ENCODE data around the gene RIT1.
"Not testable (repeated sequence)": the region's sequence is repeated elsewhere in the genome, so short reads cannot be mapped to it uniquely, and the experiment has no call there.

The RIT1 gene

GRCh38 chr1:155910621-155911121 is 478 bp downstream of the RIT1 start:
- H3K4me3 ChIP-seq (ENCODE audit: control insufficient read depth, low read depth, low read length): peak overlapping the region; percentile 81
- peak; percentile 37 for DNase-seq (ENCODE audit: low read depth)
- no peak for TF ChIP-seq CTCF (conservative IDR thresholded peaks at IDR 0.05; ENCODE audit: control insufficient read depth, insufficient read depth, low read depth, low read length)

GRCh38 chr1:155909894-155910293 is 1.3 kb downstream of the RIT1 start:
- TF ChIP-seq CTCF (conservative IDR thresholded peaks at IDR 0.05; ENCODE audit: control insufficient read depth, insufficient read depth, low read depth, low read length): no peak
- DNase-seq (ENCODE audit: low read depth): peak; percentile 37
- H3K4me3 ChIP-seq (ENCODE audit: control insufficient read depth, low read depth, low read length): no peak overlapping the region

- no peak for DNase-seq (ENCODE audit: low read depth)
- no peak overlapping the region for H3K4me3 ChIP-seq (ENCODE audit: control insufficient read depth, low read depth, low read length)
- no peak for TF ChIP-seq CTCF (conservative IDR thresholded peaks at IDR 0.05; ENCODE audit: control insufficient read depth, insufficient read depth, low read depth, low read length)
These were observed 6.9 kb downstream of the RIT1 start for GRCh38 chr1:155904261-155904660.

- TF ChIP-seq CTCF (conservative IDR thresholded peaks at IDR 0.05; ENCODE audit: control insufficient read depth, insufficient read depth, low read depth, low read length): no peak
- no peak for DNase-seq (ENCODE audit: low read depth)
- no peak overlapping the region for H3K4me3 ChIP-seq (ENCODE audit: control insufficient read depth, low read depth, low read length)
These were observed 11.0 kb downstream of the RIT1 start for GRCh38 chr1:155900161-155900560.

GRCh38 chr1:155899683-155900082 is 11.5 kb downstream of the RIT1 start:
- no peak for DNase-seq (ENCODE audit: low read depth)
- no peak for TF ChIP-seq CTCF (conservative IDR thresholded peaks at IDR 0.05; ENCODE audit: control insufficient read depth, insufficient read depth, low read depth, low read length)
- H3K4me3 ChIP-seq (ENCODE audit: control insufficient read depth, low read depth, low read length): no peak overlapping the region

- TF ChIP-seq CTCF (conservative IDR thresholded peaks at IDR 0.05; ENCODE audit: control insufficient read depth, insufficient read depth, low read depth, low read length): no peak
- DNase-seq (ENCODE audit: low read depth): no peak
- H3K4me3 ChIP-seq (ENCODE audit: control insufficient read depth, low read depth, low read length): no peak overlapping the region
These were observed 12.3 kb downstream of the RIT1 start for GRCh38 chr1:155898888-155899287.

- no peak for DNase-seq (ENCODE audit: low read depth)
- TF ChIP-seq CTCF (conservative IDR thresholded peaks at IDR 0.05; ENCODE audit: control insufficient read depth, insufficient read depth, low read depth, low read length): no peak
- no peak overlapping the region for H3K4me3 ChIP-seq (ENCODE audit: control insufficient read depth, low read depth, low read length)
These were observed 13.4 kb downstream of the RIT1 start for GRCh38 chr1:155897746-155898145.

GRCh38 chr1:155896476-155896875 is 14.7 kb downstream of the RIT1 start:
- not testable (repeated sequence) for H3K4me3 ChIP-seq (ENCODE audit: control insufficient read depth, low read depth, low read length); DNase-seq (ENCODE audit: low read depth)

- H3K4me3 ChIP-seq (ENCODE audit: control insufficient read depth, low read depth, low read length); DNase-seq (ENCODE audit: low read depth): not testable (repeated sequence)
These were observed 15.5 kb downstream of the RIT1 start for GRCh38 chr1:155895617-155896016.

All from fibroblast of mammary gland (primary cell).